Measurements from ENCODE around the gene ERGIC1. TPM values are rescaled to one million over a fixed set of nuclear protein-coding genes. Genes with fewer than 3 reads are reported as not detected.
"Not testable (repeated sequence)": the region's sequence is repeated elsewhere in the genome, so short reads cannot be mapped to it uniquely, and the experiment has no call there.

Gene ERGIC1
- total RNA-seq, 2 donors from 2014 or later = 140 to 169 TPM

DNA sequence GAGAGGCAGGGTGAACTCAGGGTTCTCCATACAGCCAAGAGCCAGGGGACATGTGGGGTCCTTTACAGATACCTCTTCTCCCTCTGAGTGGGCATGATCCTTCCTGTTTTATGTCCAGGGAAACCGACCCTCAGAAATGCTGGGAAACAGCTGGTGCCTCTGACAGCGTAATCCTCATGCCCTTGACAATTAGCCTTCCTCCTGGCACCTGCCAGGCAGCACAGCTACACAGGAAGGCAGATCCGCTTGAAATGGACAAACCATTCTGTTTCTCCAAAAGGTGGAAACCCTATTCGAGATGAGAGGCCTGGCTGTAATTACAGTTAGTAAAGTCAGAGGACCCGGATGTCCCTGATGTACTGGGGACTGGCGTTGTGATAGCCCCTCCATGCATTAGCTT lies 7.2 kb downstream of the ERGIC1 start:
- intact Hi-C loops (cut with DNase I) = no loop called here
- no peak for DNase-seq (ENCODE audit: low spot score)

DNA sequence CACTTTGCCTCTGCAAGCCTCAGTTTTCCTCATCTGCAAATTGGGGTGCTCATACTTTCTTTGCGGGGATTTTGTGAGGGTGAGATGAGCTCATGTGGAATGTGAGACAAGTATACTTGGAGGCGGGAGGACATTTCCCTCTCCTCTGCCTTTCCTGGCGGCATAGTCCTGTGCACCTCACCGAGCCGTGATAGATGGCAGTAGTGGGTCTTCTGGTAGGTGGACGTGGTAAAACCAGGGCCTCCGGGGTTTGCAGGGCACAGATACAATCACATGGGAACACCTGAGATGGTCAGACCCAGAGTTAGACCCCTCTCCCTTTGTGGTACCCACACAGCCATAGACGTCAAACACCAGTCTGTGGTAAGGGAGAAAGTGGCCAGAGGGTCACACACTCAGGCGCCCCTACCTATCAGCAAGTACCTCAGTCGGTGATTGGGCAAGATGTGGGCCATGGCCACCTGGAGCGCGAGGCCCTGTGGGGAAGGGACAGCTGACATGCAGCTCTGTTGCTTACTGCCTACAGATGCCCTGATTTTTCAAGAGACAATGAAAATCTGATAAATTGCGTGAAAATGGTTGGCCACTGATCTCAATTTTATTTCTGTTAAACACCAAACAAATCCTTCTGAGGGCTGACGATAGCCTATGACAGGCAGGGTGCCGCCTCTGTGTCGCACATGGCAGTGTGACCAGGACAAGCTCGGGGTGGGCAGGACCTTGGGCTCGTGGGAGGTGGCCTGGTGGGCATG lies 9.9 kb downstream of the ERGIC1 start:
- intact Hi-C loops (cut with DNase I) = no loop called here
- no peak for DNase-seq (ENCODE audit: low spot score)

DNA sequence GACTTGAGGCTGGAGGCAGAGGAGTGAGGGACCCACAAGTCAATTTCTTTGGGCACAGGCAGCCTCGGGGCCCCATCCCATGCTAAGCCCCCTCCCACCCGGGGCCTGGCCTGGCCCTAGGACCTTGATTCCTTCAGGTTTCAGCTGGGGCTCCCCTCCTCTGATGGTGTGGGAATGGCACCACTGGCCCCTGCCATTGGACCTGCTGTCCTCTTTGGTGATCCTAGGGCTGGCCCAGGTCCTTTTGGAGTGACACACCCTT lies 10.5 kb downstream of the ERGIC1 start:
- intact Hi-C loops (cut with DNase I) = no loop called here
- no peak for DNase-seq (ENCODE audit: low spot score)

DNA sequence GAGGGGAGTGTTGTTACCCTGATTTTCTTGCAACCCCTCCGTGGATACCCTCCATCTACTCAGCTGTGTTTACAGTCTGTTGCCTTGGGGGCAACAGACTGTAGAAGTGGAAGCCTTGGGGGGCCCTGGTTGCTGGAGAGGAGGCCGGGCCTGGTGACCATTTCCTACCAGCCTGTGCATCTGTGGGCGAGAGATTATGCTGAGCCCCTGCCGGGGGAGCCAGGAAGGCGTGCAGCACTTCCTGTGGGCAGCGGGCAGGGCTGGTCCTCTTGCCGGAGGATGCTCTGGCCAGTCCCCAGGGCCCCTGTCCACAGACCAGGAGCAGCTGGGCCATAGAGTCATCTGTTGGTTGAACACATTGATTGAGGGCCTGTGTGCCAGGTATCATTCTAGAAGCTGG lies 11.1 kb downstream of the ERGIC1 start:
- no peak for DNase-seq (ENCODE audit: low spot score)
- intact Hi-C loops (cut with DNase I) = no loop called here

DNA sequence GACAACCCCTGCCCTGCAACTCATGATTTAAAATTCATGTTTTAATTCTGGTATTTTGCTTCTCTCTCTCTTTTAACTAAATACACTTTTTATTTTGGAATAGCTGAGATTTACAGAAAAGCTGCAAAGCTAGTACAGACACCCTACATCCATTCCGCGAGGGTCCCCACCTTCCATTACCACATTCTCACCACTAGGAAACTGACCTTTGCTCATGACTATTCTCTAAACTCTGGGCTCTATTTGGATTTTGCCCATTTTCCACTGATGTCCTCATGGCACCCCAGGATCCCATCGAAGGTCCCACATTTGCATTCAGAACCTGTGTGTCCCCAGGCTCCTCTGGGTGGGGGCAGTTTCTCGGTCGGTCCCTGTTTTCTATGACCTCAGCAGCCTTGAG lies 11.5 kb downstream of the ERGIC1 start:
- DNase-seq (ENCODE audit: low spot score) = no peak
- intact Hi-C loops (cut with DNase I) = no loop called here

DNA sequence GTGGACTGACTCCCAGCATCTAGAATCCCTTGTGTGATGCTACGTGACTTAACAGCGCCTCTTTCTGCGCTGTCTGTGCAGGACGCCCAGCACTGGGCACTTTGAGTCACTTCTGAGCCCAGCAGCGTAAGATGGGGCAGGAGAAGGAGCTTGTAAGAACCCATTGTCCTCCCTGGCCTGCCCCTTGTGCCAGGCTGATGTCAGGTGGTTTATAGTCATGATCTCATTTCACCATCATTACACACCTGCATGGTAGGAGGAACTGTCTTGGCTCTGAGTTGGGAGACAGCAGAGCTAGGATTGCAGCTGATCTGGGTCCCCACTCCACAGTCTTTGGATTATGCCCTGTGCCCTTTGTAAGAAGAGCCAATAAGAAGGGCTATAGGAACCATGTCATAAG lies 12.2 kb downstream of the ERGIC1 start:
- DNase-seq (ENCODE audit: low spot score) = no peak

DNA sequence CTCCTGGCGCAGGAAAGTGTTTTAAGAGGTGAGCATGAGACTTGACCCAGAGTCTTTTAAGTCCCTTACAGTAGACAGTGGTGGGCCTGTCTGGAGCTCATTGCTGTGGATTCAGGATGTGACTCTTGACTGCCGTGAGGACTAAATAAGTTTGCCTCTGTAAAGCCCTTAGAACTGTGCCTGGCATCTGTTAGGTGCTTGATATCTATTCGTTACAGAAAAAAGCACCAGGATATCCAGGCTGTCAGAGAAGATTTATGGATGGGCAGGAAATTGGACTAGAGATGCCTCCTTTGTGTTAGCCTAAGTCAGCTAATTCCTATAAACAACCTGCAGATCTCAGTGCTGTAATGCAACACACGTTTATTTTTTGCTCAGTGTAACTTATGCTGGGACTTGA lies 12.6 kb downstream of the ERGIC1 start:
- DNase-seq (ENCODE audit: low spot score) = no peak
- intact Hi-C loops (cut with DNase I) = no loop called here

More for the DNA sequence above, 12.2 kb downstream of the ERGIC1 start:
- intact Hi-C loops (cut with DNase I) = no loop called here

DNA sequence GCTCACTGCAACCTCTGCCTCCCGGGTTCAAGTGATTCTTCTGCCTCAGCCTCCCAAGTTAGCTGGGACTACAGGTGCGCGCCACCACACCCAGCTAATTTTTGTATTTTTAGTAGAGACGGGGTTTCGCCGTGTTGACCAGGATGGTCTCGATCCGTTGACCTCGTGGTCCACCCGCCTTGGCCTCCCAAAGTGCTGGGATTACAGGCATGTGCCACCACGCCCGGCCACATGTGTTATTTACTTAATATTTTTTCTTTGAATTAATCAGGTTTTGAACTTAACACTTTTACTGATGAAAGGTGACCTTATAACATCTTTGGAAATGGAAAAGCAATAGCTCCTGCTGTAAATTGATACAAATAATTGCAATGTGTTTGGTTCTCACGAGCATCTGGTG lies 13.5 kb downstream of the ERGIC1 start:
- intact Hi-C loops (cut with DNase I); DNase-seq (ENCODE audit: low spot score): not testable (repeated sequence)

DNA sequence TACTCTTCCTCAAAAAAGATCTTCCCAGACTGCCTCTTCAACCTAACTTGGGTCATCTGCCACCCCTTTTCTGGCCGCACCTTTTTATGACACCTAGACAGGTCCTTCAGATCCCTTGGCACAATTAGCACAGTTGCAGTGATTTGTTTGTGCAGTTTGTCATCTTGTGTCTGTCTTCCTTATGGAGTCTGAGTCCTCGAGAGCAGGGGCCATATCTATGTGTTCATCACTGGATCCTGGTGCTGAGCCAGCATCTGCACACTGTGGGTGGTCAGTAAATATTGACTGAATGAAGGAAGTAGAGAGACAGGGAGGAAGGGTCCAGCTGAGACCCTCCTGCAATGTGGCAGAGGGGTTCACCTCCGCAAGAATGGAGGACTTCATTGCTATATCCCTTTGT lies 14.4 kb downstream of the ERGIC1 start:
- intact Hi-C loops (cut with DNase I) = no loop called here
- no peak for DNase-seq (ENCODE audit: low spot score)

DNA sequence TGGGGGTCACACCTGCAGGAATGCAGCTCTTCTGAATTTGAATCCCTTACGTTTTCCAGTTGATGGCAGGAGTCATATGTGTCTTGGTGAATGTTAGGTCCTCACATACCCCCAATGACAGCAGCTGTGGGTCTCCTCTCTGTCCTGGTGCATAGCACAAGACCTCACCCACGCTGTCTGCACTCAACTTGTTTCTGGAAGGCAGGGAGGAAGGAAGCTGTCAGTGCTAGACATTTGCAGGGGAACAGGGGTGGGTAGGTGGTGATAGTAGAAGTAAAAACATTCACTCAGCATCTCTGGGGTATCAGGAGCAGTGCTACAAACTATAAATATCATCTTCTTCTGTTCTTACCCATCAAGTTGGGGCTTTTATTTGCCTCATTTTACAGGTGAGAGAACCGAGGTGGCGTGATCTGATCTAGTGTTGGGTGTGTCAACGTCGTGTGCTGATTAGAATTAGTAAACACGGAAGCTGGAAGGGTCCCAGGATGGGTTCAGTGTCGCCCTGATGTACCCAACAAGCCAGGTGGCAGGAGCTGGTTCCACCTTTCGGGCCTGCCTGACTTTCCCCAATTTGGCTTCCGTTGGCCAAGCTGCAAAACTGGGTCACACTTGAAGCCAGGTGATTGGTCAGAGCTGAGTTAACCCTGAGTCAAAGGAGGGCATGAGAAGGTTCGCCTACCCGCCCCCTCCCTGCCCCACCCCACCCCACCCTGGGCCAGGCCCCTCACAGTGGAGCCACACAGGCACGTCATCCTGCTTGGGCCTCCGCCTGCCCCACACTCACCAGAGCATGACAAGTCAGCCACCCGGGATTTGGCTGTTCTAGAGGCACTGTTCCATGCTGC lies 15.8 kb downstream of the ERGIC1 start:
- DNase-seq (ENCODE audit: low spot score) = no peak
- intact Hi-C loops (cut with DNase I) = no loop called here

DNA sequence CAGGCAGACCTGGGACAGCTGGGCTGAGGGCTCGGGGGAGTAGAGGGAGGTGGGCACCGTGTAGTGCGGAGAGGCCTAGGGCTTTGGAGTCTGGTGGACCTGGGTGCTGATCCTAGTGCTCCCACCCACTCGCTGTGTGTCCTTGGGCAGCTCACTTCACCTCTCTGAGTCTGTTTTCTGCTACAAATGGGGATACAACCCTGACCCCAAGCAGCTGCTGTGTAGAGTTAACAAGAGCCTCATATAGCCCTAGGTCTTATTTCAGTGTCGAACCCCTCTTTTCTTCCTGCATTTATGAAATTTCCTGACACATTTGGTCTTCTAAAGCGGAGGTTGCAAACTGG lies 16.4 kb downstream of the ERGIC1 start:
- no peak for DNase-seq (ENCODE audit: low spot score)
- intact Hi-C loops (cut with DNase I) = no loop called here

DNA sequence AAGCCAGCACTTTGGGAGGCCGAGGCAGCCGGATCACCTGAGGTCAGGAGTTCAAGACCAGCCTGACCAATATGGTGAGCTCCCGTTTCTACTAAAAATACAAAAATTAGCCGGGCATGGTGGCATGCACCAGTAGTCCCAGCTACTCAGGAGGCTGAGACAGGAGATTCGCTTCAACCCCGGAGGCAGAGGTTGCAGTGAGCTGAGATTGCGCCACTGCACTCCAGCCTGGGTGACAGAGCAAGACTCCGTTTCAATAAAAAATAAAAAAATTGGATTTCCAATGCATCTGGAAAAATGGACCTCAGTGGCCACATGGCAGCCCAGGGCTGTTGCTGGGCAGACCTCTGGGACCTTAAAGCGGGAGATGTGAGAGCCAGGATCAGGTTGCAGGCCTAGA lies 17.2 kb downstream of the ERGIC1 start:
- intact Hi-C loops (cut with DNase I); DNase-seq (ENCODE audit: low spot score): not testable (repeated sequence)

DNA sequence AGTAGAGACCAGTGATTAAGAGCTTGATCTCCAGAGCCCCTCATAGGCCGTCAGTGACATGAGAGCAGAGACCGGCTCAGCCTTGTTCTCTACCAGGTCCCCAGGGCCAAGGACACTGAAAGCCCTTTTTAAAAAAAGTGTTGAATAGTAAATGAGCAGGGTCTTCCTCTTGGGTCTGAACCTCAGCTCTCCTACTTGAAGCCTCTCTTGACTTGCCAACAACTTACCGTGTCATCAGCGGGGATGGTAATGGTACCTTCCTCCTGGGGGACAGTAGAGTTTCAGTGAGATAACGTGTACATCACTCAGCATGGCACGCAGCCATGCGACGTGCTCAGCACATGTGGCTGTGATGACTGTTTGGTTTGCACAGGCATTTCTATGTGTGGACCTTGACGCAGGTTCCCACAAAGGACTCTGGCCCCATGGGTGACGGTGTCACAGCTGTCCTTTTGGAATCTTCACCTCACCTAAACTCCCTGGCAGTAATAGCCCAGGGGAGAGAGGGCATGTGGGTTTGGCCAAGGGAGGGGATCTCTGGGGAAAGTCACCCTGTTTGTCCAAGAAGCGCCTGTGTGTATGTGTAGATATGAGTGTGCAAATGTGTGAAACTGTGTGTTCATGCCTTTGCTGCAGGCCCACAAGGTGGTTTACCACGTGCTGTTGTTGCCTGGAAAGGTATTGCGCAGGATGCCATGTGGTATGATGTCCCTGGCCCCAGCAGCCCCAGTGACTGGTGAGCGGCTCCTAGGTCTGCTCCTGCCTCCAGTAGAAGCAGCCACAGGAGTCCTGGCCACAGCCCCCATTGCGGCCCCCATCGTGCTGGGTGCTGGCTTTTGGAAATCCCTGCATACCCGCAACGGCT lies 18.7 kb downstream of the ERGIC1 start:
- intact Hi-C loops (cut with DNase I) = no loop called here
- no peak for DNase-seq (ENCODE audit: low spot score)

DNA sequence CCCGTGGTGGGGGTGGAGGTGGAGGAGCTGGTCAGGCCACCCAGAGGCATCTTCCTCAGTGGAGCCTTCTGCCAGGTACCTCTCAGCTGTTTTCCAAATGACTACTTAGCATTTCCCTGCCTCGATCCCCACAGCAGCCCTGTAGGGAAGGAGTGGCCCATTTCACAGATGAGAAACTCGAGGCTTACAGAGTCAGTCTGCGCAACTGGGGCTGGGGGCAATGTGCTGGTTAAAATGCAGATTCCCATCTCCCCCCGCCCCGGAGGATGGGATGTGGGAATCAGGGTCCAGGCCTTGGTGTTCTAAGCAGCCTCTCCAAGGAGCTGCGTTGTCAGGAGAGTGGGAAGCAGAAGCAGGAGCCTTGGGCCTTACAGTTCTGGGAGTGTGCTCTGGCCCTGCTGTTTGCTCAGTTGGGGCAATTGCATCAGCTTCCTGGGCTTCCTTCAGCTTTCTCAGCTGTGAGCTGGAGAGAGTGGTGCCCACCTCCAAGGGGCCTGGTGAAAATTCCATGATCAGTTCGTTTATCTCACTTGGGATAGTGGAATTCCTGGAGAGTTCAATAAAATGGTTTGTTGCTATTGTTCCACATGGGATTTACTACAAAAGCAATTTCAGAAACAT lies 19.4 kb downstream of the ERGIC1 start:
- DNase-seq (ENCODE audit: low spot score) = no peak
- intact Hi-C loops (cut with DNase I) = no loop called here

DNA sequence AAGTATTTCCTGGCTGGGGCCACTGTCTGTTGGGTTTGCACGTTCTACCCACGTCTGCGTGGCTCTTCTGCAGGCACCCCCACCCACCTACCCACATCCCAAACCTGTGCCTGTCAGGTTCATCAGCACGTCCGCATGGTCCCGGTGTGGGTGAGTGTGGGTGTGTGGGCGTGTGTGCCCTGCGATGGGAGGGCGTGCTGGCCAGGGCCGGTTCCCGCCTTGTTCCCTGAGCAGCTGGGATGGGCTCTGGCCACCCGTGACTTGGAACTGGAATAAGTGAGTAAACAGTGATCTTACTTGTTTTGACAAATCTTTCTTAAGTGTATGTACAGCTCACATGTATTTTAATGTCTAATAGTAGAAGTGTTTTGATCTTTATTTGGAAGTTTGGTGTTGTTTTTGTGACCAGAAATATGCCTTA lies 20.4 kb downstream of the ERGIC1 start:
- intact Hi-C loops (cut with DNase I) = no loop called here
- DNase-seq (ENCODE audit: low spot score) = no peak

DNA sequence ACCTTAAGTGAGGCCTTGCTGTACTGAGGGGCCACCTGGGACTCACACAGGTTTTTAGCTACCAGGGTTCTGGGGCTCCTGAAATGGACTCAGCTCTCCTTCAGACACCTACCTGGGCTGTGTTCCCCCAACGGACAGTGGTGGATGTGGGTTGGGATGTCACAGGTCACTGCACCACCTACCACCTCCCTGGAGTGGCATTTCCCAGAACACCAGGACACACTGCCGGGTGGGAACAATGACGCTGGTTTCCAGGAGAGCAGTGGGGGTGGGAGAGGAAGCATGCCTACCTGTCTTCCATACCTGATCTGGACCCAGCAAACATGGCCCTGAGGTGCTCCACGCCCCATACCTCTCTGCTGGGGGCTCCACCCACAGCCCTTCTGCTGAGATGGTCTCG lies 20.9 kb downstream of the ERGIC1 start:
- intact Hi-C loops (cut with DNase I) = no loop called here

DNA sequence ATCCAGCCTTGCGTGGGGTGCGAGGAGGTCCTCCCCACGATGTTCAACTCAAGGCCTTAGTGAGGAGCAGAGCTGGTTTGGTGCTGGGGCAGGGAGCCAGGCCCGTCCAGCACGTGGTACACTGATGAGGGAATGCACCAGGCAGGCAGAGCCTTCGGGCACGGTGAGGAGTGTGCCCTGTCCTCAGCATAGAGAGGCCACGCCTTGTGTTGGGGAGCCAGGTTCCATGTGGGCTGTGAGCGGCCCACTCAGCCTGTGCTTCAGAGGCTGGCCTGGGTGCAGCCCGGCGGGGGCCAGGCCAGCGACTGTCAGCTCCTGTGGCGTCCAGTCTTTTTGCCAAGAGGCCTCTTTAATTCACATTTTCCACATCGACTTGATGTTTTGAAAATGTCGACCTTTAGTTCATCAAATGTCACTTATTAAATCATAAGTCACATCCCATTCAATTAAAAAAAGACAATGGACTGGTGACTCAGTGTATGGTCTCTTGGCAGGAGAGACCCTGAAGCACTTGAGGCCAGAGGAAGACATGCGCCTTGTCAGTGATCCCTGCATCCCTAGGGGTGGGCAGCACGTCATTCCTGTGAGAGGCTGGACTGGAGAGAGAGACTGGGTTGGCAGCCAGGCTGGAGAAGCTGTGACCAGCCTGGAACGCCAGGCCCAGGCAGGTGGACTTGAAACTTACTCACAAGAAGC lies 21.7 kb downstream of the ERGIC1 start:
- intact Hi-C loops (cut with DNase I) = no loop called here
- peak; percentile 91 for DNase-seq (ENCODE audit: low spot score)

More for the DNA sequence above, 20.9 kb downstream of the ERGIC1 start:
- no peak for DNase-seq (ENCODE audit: low spot score)

DNA sequence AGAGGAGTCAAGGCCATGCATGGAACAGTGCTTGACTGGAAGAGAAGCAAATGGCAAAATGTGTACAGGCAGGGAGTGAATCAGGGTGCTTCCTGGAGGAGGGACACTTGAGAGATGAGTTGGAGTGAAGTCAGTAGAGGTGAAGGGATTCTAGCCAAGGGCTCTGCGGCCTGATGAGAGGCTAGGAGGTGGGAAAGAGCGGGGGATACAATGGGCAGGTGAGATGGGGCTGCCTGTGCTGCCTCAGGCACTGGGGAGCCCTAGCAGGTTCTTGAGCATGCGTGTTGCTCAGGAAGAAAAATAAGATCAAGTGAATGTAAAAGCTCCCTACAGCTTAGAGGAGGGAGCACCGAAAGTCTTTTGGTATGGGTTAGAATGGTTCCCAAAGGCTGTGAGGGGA lies 22.3 kb downstream of the ERGIC1 start:
- intact Hi-C loops (cut with DNase I) = no loop called here
- no peak for DNase-seq (ENCODE audit: low spot score)

DNA sequence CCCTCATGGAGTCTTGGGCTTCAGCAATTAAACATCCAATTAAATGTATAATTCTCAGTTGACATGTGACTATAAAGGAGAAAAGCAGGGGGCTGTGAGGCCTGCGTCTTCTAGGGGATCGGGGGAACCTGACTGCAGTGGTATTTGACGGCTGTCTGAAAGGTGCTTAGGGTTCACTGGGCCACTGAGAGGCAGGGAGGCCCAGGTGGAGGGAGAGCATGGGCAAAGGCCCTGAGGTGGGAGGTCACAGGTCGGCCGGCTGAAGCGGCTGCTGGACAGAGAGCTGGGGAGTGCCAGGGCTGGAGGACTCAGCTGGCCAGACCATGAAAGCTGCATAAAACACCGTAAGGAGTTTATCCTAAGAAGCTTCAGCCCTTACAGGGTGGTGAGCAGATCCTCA lies 23.9 kb downstream of the ERGIC1 start:
- no peak for DNase-seq (ENCODE audit: low spot score)
- intact Hi-C loops (cut with DNase I) = no loop called here
